ENCODE measurements around the gene SCYGR5. TPM values are rescaled to one million over a fixed set of nuclear protein-coding genes. Genes with fewer than 3 reads are reported as not detected.

SCYGR5 gene
- total RNA-seq, 2 experiments from 2014 or later, result not detected

DNA sequence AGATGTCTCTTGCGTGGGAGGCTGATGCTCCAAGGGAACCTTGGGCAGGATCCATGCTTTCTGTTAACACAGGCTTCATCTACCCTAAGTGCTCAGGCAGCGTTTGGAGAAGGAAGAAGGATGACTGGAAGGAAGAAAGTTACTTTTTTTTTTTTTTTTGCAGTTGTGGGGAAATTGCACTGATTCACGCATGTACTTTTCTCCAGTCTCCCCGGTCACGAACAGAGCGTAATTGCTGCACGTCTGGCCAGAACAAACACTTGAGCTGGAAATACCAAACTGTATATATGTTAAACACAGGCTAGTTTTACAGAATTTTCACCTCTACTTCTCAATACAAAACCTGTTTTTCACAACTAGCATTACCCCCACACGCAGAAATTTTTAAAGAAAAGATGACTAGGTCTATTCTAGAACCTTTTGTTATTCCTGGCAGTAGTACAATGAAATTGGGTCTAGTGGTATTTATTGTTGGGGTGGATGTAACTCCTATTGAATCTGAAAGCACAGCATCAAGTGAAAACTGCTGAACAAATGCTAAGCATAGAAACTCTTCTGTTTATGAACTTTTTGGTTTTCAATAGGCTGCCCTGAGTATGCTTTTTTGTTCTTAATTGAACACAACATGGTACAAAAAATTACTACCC, 9.3 kb upstream of the SCYGR5 start:
- Mint-ChIP-seq H3K9me3 (no peaks in the 10 kb centered on the region), H3K4me1 (ENCODE audit: low read depth) (no peaks in the 10 kb centered on the region), H3K27me3 (peaks cover 3% of the 10 kb centered on the region), H3K27ac (no peak overlapping the region), H3K36me3 (ENCODE audit: low read depth) (no peaks in the 10 kb centered on the region), H3K4me3 (no peak overlapping the region)
- DNase-seq (no peak), ATAC-seq (no peak)
- TF ChIP-seq, protein P1, sequence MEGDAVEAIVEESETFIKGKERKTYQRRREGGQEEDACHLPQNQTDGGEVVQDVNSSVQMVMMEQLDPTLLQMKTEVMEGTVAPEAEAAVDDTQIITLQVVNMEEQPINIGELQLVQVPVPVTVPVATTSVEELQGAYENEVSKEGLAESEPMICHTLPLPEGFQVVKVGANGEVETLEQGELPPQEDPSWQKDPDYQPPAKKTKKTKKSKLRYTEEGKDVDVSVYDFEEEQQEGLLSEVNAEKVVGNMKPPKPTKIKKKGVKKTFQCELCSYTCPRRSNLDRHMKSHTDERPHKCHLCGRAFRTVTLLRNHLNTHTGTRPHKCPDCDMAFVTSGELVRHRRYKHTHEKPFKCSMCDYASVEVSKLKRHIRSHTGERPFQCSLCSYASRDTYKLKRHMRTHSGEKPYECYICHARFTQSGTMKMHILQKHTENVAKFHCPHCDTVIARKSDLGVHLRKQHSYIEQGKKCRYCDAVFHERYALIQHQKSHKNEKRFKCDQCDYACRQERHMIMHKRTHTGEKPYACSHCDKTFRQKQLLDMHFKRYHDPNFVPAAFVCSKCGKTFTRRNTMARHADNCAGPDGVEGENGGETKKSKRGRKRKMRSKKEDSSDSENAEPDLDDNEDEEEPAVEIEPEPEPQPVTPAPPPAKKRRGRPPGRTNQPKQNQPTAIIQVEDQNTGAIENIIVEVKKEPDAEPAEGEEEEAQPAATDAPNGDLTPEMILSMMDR (IDR thresholded peaks at IDR 0.05), result no peak
- CTCF ChIA-PET, result interaction anchor here (0.7 to 3.9 kb wide), 21 partner anchors 8 to 357 kb away, joined by 3 to 65 read pairs (median 5); no protein-coding TSS in a partner anchor
- POLR2A ChIA-PET, result no interaction called here
- intact Hi-C loops (cut with micrococcal nuclease), result loop anchor here (5.0 kb wide), 3 partner anchors 105 to 225 kb away; no protein-coding TSS in a partner anchor

DNA sequence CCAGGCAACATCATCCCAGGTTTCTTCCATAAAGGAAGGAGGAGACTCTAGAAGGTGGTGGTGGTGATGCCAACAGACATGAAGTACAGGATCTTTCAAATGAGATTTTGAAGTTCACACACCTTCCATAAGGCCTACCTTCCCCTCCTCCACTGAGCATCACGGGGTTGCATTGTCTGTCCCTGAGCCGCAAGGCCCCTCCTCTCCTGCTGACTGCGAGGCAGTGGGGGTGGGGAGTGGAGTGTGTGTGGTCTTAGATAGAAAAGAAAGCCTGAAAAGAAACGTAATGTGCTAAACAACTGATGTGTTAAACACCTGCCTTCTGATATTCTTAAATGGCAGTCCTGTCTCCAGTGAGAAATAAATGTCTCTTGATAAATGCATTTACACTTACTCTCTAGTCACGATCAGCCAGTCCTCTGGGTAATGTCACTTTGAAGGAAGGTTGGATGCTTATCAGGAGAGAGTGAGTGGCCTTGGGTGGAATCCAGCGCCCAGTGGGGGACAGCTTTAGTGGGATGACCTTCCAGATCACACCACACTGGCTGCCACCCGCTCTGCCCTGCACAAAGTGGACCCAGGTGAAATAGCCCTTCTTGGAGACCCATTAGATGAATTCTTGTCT, 5.5 kb upstream of the SCYGR5 start:
- intact Hi-C loops (cut with micrococcal nuclease), result no loop called here
- Mint-ChIP-seq H3K9me3 (no peaks in the 10 kb centered on the region), H3K27ac (no peak overlapping the region), H3K27me3 (peaks cover 3% of the 10 kb centered on the region), H3K4me3 (no peak overlapping the region), H3K36me3 (ENCODE audit: low read depth) (no peaks in the 10 kb centered on the region), H3K4me1 (ENCODE audit: low read depth) (no peaks in the 10 kb centered on the region)
- POLR2A ChIA-PET, result no interaction called here
- no peak for ATAC-seq
- TF ChIP-seq, protein P1 (IDR thresholded peaks at IDR 0.05), result no peak
- CTCF ChIA-PET, result no interaction called here
- no peak for DNase-seq

DNA sequence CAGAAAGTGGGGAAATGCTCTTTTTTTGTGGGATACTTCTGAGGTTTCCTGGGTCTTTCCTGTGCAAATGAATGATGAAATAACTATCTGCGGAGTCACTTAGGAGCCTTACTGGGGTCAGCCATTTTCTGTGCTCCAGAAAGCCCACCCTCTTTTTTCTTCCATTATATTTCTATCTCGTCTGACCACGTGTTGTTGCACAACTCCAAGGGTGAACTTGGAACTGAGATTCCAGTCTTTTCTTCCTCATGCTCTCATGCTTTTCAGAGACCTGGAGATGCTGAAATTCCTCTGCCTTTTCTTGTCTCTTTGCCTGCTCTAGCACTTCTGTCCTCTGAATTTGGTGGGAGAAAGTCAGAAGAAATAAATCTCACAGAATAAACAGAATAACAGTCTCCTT, 4.8 kb upstream of the SCYGR5 start:
- Mint-ChIP-seq H3K27me3 (peaks cover 3% of the 10 kb centered on the region), H3K4me1 (ENCODE audit: low read depth) (no peaks in the 10 kb centered on the region), H3K9me3 (no peaks in the 10 kb centered on the region), H3K36me3 (ENCODE audit: low read depth) (no peaks in the 10 kb centered on the region), H3K4me3 (no peak overlapping the region), H3K27ac (no peak overlapping the region)
- TF ChIP-seq, protein P1 (IDR thresholded peaks at IDR 0.05), result no peak
- intact Hi-C loops (cut with micrococcal nuclease), result no loop called here
- POLR2A ChIA-PET, result no interaction called here
- no peak for ATAC-seq
- no peak for DNase-seq
- CTCF ChIA-PET, result interaction anchor here (1.5 kb wide), 1 partner anchor 105 kb away, joined by 6 read pairs; no protein-coding TSS in a partner anchor

DNA sequence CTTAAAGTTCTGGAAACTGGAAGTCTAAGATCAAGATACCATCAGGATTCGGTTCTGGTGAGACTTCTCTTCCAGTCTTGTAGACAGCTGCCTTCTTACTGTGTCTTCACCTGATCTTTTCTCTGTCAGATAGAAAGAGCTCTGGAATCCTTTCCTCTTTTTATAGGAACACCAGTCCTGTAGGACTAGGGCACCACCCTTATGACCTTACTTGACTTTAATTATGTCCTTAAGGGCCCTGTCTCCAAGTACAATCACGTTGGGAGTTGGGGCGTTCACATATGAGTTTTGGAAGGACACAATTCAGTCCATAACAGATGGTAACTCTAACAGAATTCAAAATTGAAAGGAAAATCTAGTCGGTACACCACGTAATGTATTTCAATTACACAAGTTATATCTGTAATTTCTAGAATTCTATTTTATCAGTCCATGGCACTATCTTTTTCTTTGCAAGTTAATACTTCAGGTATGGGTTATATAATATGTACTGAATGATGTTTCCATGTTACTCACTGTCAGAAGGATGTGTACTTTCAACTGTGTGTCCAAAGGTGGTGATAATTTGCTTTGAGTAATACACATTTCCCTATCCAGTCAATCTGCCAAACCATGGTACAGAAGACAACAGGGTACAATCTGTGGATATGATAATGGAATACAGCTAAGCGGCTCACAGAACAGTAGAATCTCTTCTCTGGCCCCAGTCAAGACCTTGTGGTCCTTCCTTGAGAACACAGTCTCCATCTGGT, 1.2 kb upstream of the SCYGR5 start:
- no peaks in the 10 kb centered on the region for H3K36me3 Mint-ChIP-seq (ENCODE audit: low read depth)
- ChIA-PET POLR2A (no interaction called here), CTCF (no interaction called here)
- no peak overlapping the region for H3K4me3 Mint-ChIP-seq
- no peak for ATAC-seq
- H3K4me1 Mint-ChIP-seq (ENCODE audit: low read depth), result no peaks in the 10 kb centered on the region
- no peak overlapping the region for H3K27ac Mint-ChIP-seq
- TF ChIP-seq, protein P1 (IDR thresholded peaks at IDR 0.05), result no peak
- intact Hi-C loops (cut with micrococcal nuclease), result no loop called here
- H3K27me3 Mint-ChIP-seq, result peaks cover 7% of the 10 kb centered on the region
- no peaks in the 10 kb centered on the region for H3K9me3 Mint-ChIP-seq
- no peak for DNase-seq

Measured in activated CD8-positive, alpha-beta T cell treated with anti-CD3 and anti-CD28 coated beads for 36 hours (primary cell).